Subcutaneous abdominal adipose tissue (tissue), 5 donors: Measurements from ENCODE around the gene SCLY.
A peak's percentile ranks its signal among the peaks of the same experiment; 100 is the strongest.

ENCODE experiments used
- H3K27ac ChIP-seq: one replicate; pipeline ENCODE4 v1.7.0; 2013; ENCODE audit warnings: low read depth, mild to moderate bottlenecking, inconsistent platforms, low read length, moderate library complexity
- H3K27me3 ChIP-seq, 5 donors: one replicate each; pipeline ENCODE4 v1.7.0; 2013; ENCODE audit warnings: low read length in 5 of 5, inconsistent platforms in 1 of 5; ENCODE audit not compliant: control insufficient read depth in 5 of 5, insufficient read depth in 4 of 5
- H3K36me3 ChIP-seq, 5 donors: one replicate each; pipeline ENCODE4 v1.7.0; 2013; ENCODE audit warnings: low read length in 5 of 5; ENCODE audit not compliant: control insufficient read depth in 5 of 5, insufficient read depth in 5 of 5
- H3K4me1 ChIP-seq, 5 donors: one replicate each; pipeline ENCODE4 v1.7.0; 2013; ENCODE audit warnings: low read length in 5 of 5, mild to moderate bottlenecking in 3 of 5, moderate library complexity in 1 of 5; ENCODE audit not compliant: control insufficient read depth in 5 of 5, insufficient read depth in 5 of 5
- H3K4me3 ChIP-seq, 5 donors: one replicate each; pipeline ENCODE4 v1.7.0; 2013; ENCODE audit warnings: low read length in 5 of 5, low read depth in 1 of 5
- H3K9ac ChIP-seq, 5 donors: one replicate each; pipeline ENCODE4 v1.7.0; 2013; ENCODE audit warnings: low read length in 5 of 5, mild to moderate bottlenecking in 4 of 5, moderate library complexity in 3 of 5
- H3K9me3 ChIP-seq, 5 donors: one replicate each; pipeline ENCODE4 v1.7.0; 2013; ENCODE audit warnings: low read length in 5 of 5; ENCODE audit not compliant: control insufficient read depth in 5 of 5
- donor health status: healthy.
- donor health status: healthy.
- donor health status: healthy.
- donor health status: healthy.
- donor health status: healthy.

SCLY gene

GRCh38 chr2:238039151-238039550 lies 21.6 kb upstream of the SCLY start:
- no peaks in the 10 kb centered on the region for H3K9me3 ChIP-seq
- no peaks in the 10 kb centered on the region for H3K27me3 ChIP-seq
- H3K27ac ChIP-seq, result no peak overlapping the region
- no peak overlapping the region for H3K4me3 ChIP-seq
- H3K4me1 ChIP-seq, result no peaks in the 10 kb centered on the region
- peaks cover 5 to 85% (median 74%) of the 10 kb centered on the region in 5 donors for H3K36me3 ChIP-seq
- H3K9ac ChIP-seq, result no peak overlapping the region

GRCh38 chr2:238039985-238040384 lies 20.8 kb upstream of the SCLY start:
- Histone ChIP-seq H3K27ac (no peak overlapping the region), H3K4me1 (no peaks in the 10 kb centered on the region), H3K27me3 (no peaks in the 10 kb centered on the region), H3K4me3 (no peak overlapping the region), H3K36me3 (peaks cover 5 to 85% (median 77%) of the 10 kb centered on the region in 5 donors), H3K9me3 (no peaks in the 10 kb centered on the region), H3K9ac (no peak overlapping the region)

- H3K27ac ChIP-seq, result no peak overlapping the region
- H3K9ac ChIP-seq, result no peak overlapping the region
- no peaks in the 10 kb centered on the region for H3K27me3 ChIP-seq
- peaks cover under 1 to 84% (median 73%) of the 10 kb centered on the region in 5 donors for H3K36me3 ChIP-seq
- H3K4me3 ChIP-seq, result no peak overlapping the region
- no peaks in the 10 kb centered on the region for H3K4me1 ChIP-seq
- H3K9me3 ChIP-seq, result no peaks in the 10 kb centered on the region
Measured at GRCh38 chr2:238040918-238041317, 19.9 kb upstream of the SCLY start.

- Histone ChIP-seq H3K4me3 (no peak overlapping the region), H3K36me3 (peaks cover 0 to 80% (median 68%) of the 10 kb centered on the region in 5 donors), H3K9ac (peak overlapping the region in 1 of 5 donors; percentile 26), H3K9me3 (no peaks in the 10 kb centered on the region), H3K4me1 (no peaks in the 10 kb centered on the region), H3K27me3 (no peaks in the 10 kb centered on the region), H3K27ac (no peak overlapping the region)
Measured at GRCh38 chr2:238042090-238042489, 18.7 kb upstream of the SCLY start.

- H3K27ac ChIP-seq, result no peak overlapping the region
- H3K27me3 ChIP-seq, result no peaks in the 10 kb centered on the region
- H3K36me3 ChIP-seq, result peaks cover 0 to 71% (median 60%) of the 10 kb centered on the region in 5 donors
- H3K4me3 ChIP-seq, result no peak overlapping the region
- no peaks in the 10 kb centered on the region for H3K4me1 ChIP-seq
- H3K9me3 ChIP-seq, result no peaks in the 10 kb centered on the region
- H3K9ac ChIP-seq, result peak overlapping the region in 1 of 5 donors; percentile 26
Measured at GRCh38 chr2:238042849-238043584, 17.8 kb upstream of the SCLY start.

- H3K4me3 ChIP-seq, result no peak overlapping the region
- no peaks in the 10 kb centered on the region for H3K4me1 ChIP-seq
- H3K27me3 ChIP-seq, result no peaks in the 10 kb centered on the region
- no peak overlapping the region for H3K27ac ChIP-seq
- H3K9ac ChIP-seq, result no peak overlapping the region
- H3K9me3 ChIP-seq, result peaks cover 0 to 2% (median 0%) of the 10 kb centered on the region in 5 donors
- H3K36me3 ChIP-seq, result peaks cover 0 to 63% (median 52%) of the 10 kb centered on the region in 5 donors
Measured at GRCh38 chr2:238043851-238044250, 16.9 kb upstream of the SCLY start.

- no peaks in the 10 kb centered on the region for H3K27me3 ChIP-seq
- peaks cover 0 to 2% (median 0%) of the 10 kb centered on the region in 5 donors for H3K9me3 ChIP-seq
- no peak overlapping the region for H3K9ac ChIP-seq
- no peak overlapping the region for H3K4me3 ChIP-seq
- H3K36me3 ChIP-seq, result peaks cover 0 to 48% (median 39%) of the 10 kb centered on the region in 5 donors
- no peaks in the 10 kb centered on the region for H3K4me1 ChIP-seq
- no peak overlapping the region for H3K27ac ChIP-seq
Measured at GRCh38 chr2:238045575-238045974, 15.2 kb upstream of the SCLY start.

GRCh38 chr2:238046725-238047270 lies 14.0 kb upstream of the SCLY start:
- peaks cover 0 to 2% (median 0%) of the 10 kb centered on the region in 5 donors for H3K9me3 ChIP-seq
- H3K27ac ChIP-seq, result no peak overlapping the region
- H3K36me3 ChIP-seq, result peaks cover 0 to 36% (median 28%) of the 10 kb centered on the region in 5 donors
- no peak overlapping the region for H3K9ac ChIP-seq
- no peaks in the 10 kb centered on the region for H3K27me3 ChIP-seq
- H3K4me1 ChIP-seq, result no peaks in the 10 kb centered on the region
- no peak overlapping the region for H3K4me3 ChIP-seq

- no peaks in the 10 kb centered on the region for H3K4me1 ChIP-seq
- no peak overlapping the region for H3K4me3 ChIP-seq
- H3K36me3 ChIP-seq, result no peaks in the 10 kb centered on the region
Measured at GRCh38 chr2:238053191-238053776, 7.5 kb upstream of the SCLY start.

GRCh38 chr2:238055841-238056240 lies 5.0 kb upstream of the SCLY start:
- H3K36me3 ChIP-seq, result no peaks in the 10 kb centered on the region
- no peaks in the 10 kb centered on the region for H3K27me3 ChIP-seq
- no peak overlapping the region for H3K9ac ChIP-seq
- H3K4me3 ChIP-seq, result no peak overlapping the region
- peaks cover 5 to 10% (median 7%) of the 10 kb centered on the region in 5 donors for H3K4me1 ChIP-seq
- no peak overlapping the region for H3K27ac ChIP-seq
- no peaks in the 10 kb centered on the region for H3K9me3 ChIP-seq

More at GRCh38 chr2:238053191-238053776, 7.5 kb upstream of the SCLY start:
- no peak overlapping the region for H3K9ac ChIP-seq
- no peaks in the 10 kb centered on the region for H3K27me3 ChIP-seq
- no peak overlapping the region for H3K27ac ChIP-seq
- H3K9me3 ChIP-seq, result peaks cover 0 to 2% (median 0%) of the 10 kb centered on the region in 5 donors
